HG03095 (cell line): Measurements from ENCODE around the gene RIC8B.
"Not testable (repeated sequence)": the region's sequence is repeated elsewhere in the genome, so short reads cannot be mapped to it uniquely, and the experiment has no call there.

Experiments used
- ATAC-seq: cut with Tn5 transposase; IDR thresholded peaks from one replicate; pipeline ENCODE4 v1.9.1; 2021; ENCODE audit warnings: moderate library complexity; ENCODE audit not compliant: unreplicated experiment

Gene RIC8B, protein sequence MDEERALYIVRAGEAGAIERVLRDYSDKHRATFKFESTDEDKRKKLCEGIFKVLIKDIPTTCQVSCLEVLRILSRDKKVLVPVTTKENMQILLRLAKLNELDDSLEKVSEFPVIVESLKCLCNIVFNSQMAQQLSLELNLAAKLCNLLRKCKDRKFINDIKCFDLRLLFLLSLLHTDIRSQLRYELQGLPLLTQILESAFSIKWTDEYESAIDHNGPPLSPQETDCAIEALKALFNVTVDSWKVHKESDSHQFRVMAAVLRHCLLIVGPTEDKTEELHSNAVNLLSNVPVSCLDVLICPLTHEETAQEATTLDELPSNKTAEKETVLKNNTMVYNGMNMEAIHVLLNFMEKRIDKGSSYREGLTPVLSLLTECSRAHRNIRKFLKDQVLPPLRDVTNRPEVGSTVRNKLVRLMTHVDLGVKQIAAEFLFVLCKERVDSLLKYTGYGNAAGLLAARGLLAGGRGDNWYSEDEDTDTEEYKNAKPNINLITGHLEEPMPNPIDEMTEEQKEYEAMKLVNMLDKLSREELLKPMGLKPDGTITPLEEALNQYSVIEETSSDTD

DNA sequence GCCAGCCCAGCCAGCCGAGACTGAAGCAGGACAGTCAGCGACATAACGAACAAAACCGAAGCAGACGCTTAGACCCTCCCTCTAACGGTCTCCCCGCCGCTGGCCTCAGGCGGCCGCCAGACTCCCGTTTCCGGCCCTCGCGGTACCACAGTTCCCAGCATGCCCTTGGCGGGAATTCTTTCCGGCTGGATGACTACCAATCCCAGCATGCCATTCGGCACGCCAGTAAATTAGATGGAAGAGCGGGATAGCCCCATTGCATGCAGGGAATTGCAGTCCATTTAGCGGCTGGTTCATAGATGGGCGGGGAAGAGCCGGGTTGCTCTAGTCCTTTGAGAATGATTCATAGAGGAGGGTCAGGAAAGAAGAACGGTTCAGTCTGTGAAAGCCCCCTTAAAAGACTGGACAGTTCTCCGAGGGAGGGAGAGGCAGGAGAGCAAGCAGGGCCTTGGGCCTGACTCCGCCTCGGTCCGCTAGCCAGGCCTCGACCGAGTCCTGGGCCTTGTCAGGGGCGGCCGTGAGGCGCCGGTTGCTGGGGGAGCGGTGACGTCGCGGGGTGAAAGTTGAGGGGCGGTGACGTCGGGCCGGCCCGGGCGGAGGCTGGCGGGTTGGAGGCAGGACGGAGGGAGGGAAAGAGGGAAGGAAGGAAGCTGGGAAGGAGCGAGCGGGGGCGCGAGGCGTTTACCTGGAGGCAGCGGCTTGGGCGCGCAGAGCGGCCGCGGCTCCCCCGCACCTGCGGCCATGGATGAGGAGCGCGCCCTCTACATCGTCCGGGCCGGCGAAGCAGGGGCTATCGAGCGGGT lies at the start of gene RIC8B:
Gene RIC8B (plus strand): TSS at position 678 of the 803 bp plus-strand sequence. CDS start 64 bp downstream, at position 742.
- ATAC-seq: peak; percentile 83

DNA sequence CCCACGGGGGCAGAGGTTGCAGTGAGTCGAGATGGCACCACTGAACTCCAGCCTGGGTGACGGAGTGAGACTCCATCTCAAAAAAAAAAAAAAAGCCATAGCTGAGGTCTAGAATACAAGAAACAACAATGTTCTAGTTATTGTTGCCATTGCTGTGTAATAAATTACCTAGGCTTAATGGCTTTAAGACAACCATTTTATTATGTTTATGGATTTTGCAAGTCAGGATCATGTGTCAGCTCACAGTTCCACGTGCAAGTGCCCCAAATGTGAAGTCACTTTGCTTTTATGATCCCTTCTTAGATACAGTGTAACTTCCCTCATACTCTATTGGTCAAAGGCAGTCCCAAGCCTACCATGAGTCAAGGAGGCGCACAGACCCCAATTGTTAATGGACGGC lies 49.5 kb upstream of the RIC8B start:
- no peak for ATAC-seq

DNA sequence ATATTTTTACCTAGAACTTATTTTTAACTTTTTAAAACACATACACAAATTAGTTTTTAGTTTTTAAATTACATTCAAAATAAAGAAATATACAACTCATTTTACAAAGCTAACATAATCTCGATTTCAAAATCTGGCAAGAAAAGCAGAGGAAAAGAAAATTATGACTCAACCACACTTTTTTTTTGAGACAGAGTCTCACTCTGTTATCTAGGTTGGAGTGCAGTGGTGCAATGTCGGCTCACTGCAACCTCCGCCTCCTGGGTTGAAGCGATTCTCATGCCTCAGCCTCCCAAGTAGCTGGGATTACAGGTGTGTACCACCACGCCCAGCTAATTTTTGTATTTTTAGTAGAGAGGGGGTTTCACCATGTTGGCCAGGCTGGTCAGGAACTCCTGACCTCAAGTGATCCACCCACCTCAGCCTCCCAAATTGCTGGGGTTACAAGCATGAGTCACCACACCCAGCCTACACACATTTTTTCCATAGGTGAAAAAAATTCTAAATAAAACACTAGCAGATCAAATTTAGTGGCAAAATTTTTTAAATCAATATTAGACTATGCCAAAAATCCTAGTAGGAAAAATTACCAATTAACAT lies 47.8 kb upstream of the RIC8B start:
- not testable (repeated sequence) for ATAC-seq

DNA sequence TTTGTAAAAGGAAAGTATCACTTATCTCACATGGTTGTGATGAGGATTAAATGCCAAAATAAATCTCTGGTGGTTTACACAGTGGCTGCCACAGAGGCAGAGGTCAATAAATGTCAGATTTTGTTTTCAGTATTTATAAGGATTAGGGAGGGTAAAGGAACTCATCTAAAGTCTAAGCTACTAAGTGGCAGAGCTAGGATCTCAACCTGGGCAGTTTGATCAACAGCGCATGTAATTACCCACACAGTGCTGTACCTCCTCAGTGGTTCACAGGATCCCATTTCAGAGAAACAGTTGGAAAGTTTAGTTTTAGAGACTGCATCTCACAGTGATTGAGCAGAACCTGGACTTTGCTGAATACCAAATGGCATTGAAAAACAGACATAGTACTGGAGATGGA lies 44.9 kb upstream of the RIC8B start:
- no peak for ATAC-seq

DNA sequence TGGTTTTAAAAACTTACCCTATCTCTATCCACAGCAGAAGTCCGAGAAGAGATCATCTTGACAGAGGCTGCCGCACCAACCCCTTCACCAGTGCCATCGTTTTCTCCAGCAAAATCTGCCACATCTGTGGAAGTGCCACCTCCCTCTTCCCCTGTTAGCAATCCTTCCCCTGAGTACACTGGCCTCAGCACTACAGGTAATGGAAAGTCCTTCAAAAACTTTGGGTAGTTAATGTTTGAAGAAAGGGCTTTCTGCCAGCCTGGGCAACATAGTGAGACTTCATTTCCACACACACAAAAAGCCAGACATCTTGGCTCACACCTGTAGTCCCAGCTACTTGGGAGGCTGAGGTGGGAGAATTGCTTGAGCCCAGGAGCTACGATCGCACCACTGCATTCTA lies 41.6 kb upstream of the RIC8B start:
- ATAC-seq: no peak

- ATAC-seq: no peak
These were observed 40.8 kb upstream of the RIC8B start for GRCh38 chr12:106733660-106734059.

DNA sequence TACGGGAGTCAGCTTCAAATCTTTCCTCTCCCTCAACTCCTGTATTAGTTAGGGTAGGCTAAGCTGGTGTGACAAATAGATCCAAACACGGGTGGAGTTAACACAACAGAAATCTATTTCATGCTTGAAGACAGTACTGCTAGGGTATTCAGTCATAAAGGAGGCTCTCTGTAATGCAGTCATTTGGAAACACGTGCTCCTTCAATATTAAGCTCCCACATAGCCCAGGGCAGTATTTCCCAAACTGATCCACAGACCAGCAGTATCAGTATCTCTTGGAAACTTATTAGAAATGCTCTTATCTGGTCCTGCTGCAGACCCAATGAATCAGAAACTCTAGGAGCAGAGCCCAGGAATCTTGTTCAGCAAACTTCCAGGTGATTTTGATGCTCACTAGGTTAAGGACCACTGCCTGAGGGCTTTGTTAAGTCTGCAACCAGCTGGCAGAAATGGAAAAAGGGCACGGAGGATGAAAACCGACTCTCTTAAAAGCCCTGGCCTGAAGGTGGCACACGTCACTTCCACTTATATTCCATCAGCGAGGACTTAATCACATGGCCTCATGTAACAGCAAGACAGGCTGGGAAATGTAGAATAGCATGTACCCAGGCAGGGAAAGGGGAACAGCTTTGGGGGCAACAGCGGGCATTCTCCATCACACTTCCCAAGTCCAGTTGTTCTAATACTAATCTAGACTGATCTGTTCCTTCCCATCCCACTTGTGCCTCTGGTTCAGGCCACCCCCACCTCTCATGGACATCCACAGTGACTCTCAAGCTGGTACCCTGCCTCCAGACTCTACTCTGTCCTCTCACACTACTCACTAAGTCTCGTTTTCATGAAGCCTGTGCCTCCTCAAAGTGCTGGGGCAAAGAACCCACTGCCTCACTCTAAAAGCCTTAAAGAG lies 38.2 kb upstream of the RIC8B start:
- no peak for ATAC-seq

DNA sequence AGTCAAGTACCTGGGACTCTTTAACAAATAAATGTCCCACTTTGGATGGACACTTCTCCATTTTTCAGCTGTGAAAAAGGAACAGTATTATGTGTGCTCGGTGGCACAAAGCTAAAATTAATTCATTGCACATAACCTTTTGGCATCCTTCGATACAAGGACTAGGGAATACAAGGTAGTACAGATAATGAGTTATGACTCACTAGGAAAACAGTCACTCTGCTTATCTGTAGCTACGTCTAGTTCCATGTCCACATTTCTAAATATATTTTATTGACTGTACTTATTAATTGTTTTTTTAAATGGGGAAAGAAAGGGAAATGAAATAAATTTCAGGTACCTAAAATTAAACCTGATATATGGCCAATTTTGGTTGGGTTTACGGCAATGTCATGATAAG lies 35.2 kb upstream of the RIC8B start:
- no peak for ATAC-seq

DNA sequence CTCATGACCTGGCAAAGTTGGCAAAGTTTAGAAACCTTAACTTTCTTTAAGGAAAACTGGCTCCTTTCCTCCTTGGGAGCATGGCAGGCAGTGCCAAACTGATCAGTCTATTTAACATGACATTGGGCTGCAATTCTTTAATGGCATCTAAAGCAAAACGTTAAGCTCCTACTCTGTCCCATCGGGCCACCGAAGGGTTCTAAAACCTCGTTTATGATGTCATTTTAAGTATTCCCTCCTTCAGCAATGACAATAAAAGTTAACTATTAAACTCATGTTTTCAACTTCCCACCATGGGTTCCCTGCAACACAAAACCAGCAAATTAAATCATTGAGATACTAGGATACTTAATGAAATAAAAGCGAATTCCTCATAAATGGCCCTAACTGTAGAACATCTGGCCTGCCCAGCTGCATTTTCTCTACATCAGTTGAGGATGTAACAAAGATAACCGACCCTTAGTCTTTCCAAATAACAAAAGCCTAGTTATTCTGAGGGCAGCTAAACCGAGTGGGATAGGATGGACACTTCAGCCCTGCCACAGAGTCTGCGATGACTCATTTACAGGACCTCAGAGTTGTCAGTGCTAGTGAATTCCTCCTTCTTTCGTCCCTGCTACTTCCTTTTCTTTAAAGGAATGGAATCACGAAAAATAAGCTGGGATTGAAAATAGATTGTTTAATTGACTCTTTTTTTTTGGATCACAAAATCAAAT lies 34.5 kb upstream of the RIC8B start:
- ATAC-seq: no peak

DNA sequence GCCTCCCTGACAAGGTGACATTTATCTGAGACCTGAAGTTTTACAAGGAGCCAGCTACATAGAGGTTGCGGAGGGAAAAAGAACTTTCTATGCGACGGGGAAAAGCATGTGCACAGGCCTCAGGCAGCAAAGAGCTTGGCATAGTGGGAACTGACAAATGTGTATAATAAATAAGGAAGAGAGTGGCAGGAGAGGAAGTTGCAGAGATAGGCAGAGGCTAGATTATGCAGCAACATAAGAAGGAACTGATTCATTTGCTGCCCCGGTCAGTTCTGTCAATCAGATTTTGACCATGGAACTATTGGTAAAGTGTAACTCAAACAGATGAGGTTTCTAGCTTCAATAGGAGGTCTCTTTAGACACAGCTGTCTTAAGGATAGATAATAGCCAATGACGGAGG lies 33.7 kb upstream of the RIC8B start:
- ATAC-seq: no peak

GRCh38 chr12:106741247-106741646 lies 33.2 kb upstream of the RIC8B start:
- no peak for ATAC-seq

DNA sequence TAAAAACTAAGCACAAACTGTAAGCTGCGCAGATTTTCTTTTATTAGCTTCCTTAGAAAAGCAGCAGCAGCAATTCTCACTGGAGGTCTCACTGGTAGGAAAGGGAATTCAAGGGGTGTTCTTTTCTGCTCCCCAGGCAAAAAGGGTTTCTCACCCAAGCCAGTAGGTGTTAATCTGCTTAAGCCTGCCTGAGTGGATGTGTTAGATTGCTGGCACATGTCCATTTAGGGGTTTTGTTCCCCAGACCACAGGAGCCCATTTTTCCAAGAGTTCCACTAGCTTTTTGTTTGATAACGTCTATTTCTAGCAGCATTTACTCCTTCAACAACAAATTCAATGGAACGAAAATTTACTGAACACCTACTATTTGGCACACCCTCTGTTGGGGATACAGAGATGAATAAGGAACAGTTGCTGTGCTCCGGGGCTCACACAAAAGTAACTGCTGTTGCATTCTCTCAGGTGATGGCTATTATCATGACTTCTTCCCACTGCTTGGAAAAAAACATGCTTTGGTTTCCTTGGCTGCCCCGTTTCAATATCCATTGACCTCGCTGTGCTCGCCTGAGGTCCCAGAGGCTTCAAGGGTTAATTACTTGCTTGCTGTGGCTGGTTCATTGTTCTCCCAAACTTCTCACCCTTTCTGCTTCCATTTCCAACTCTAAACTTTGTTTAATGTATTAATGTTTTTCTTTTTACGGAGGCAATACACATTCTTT lies 31.1 kb upstream of the RIC8B start:
- no peak for ATAC-seq

- no peak for ATAC-seq
These were observed 29.9 kb upstream of the RIC8B start for GRCh38 chr12:106744600-106744999.

- ATAC-seq: no peak
These were observed 29.2 kb upstream of the RIC8B start for GRCh38 chr12:106745181-106745745.

DNA sequence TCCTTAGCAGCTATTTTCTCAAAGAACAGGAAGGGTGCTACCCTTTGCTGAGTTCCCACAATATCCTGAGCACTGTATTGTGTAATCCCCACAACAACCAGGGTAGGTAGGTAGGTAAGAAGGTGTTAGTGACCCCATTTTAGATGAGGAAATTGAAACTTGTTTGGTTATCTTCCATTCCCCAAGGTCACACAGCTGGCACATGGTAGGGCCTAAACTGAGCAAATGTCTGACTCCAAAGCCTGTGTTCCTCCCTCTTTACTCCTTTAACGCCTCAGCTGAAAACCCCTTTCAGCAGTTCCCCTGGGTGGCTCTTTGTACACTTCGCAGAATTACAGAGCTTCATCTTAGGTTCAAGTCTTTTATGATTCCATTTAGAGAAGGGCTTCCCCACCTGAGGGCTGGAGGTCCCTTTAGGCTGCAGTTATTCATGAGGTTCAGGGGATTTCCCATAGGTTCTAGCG lies 26.5 kb upstream of the RIC8B start:
- no peak for ATAC-seq

DNA sequence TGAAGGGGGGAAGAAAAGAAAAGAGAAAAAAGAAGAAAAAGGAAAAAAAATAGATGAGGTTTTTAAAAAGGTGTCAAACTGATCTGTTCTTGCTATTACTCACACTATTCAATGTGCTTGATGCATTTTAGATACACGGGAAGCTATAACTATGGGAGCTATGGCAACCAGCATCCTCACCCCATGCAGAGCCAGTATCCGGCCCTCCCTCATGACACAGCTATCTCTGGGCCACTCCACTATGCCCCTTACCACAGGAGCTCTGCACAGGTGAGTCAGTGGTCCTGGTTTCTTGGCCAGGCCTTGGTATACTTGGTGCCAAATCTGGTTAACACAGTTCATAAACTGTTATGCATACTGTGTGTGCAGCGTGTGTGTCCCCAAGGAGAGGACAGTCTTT lies 24.0 kb upstream of the RIC8B start:
- no peak for ATAC-seq

DNA sequence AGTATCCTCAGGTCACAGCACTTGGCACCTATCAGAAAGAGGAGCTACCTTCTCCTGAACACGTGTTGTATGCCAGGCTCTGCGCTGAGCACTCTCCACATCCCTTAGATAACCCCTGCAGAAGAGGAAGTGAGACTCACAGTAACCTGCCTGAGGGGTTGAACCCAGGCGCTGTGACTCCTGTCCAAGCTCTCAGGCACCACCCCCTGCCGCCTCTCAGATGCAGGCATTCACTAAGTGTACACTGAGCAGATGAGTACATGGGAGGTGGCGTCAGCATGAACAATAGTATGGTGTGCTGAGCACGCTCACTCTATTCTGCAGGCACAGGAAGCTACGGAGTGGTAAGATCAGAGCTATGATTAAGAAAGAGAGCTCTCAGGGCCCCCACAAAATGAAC lies 21.0 kb upstream of the RIC8B start:
- peak; percentile 98 for ATAC-seq

DNA sequence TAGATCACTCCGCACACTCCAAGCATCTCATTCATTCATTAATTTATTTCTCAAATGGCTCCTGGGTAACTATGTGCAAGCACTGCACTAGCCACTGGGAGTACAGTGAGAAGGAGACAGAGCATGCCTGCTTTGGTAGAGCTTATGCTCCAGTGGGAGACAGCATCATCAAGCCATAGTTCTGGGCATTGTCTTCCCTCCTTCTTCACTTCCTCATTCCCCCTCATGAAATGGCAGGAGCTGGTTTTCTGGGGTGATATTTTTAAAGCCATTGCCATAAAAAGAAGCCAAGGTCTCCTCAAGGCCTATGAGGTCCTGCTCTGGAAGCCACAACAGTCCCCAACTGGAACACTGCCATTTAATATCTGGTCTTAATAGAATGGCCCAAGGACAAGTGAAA lies 20.2 kb upstream of the RIC8B start:
- no peak for ATAC-seq
